Measurements from ENCODE around the gene SH2D4B. TPM values are rescaled to one million over a fixed set of nuclear protein-coding genes. Genes with fewer than 3 reads are reported as not detected.

Gene SH2D4B
- total and polyA plus RNA-seq, 2 of the 13 experiments (the other 11 are each of a cell fraction or from before 2014, with no cell fraction given): not detected

DNA sequence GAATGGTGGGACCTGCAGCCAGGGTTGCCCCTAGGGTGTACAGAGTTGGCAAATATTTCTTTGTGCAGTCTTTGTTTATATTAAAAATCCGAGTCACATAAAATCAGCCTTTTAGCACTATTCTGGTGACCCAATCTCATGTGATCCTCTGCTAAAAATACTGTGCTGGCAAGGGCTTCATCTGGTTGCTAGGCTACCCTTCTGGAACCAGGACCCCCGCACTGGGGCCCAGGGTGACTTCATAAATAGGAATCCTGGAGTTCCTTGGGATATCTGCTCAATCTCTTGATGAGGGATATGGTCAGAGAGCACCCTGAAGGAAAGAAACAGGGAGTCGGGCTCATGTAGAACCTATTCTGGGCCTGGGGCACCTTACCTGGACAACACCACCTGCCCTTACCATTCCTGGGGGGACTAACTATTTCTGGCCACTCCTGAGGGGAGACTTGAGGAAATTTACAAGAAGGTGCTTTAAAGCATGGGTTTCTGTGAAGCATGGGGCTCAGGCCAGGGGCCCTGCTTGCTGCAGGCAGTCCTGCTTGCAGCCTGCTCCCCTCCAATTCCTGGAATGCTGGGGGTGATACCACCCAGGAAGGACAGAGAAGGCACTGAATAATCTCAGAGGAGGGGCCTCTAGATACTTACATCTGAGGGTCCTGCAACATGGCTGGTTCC is 44.7 kb downstream of the SH2D4B start:
- Histone ChIP-seq H3K27ac (ENCODE audit: extremely low read length, insufficient read depth, low read length) (no peak overlapping the region), H2AFZ (ENCODE audit: low read length) (no peak overlapping the region), H3K4me1 (ENCODE audit: insufficient read depth, low read length) (no peaks in the 10 kb centered on the region), H4K20me1 (ENCODE audit: insufficient read depth, low read length) (no peaks in the 10 kb centered on the region), H3K27me3 (ENCODE audit: control insufficient read depth in 1 of 2, insufficient read depth in 2 of 2, low read length in 2 of 2) (peaks cover 0 to 27% of the 10 kb centered on the region in 2 experiments; a peak in 4 of 5 replicates), H3K4me3 (replicated peaks in 1 of 3; ENCODE audit: insufficient read depth in 1 of 3, low read depth in 2 of 3, low read length in 3 of 3) (no peak overlapping the region), H3K79me2 (ENCODE audit: insufficient read depth, low read length) (no peaks in the 10 kb centered on the region), H3K9ac (ENCODE audit: insufficient read depth, low read depth, low read length) (no peak overlapping the region), H3K36me3 (replicated peaks in 1 of 2; ENCODE audit: control insufficient read depth in 1 of 2, insufficient read depth in 2 of 2, low read length in 2 of 2) (no peaks in the 10 kb centered on the region), H3K4me2 (ENCODE audit: low read depth, low read length) (no peak overlapping the region), H3K9me3 (ENCODE audit: low read length) (no peaks in the 10 kb centered on the region)
- intact Hi-C loops (cut with micrococcal nuclease; ENCODE audit: unreplicated experiment) (no loop called here), in situ Hi-C loops (cut with HindIII; ENCODE audit: extremely low pct_ligation_motif_present, low pct_unique_long_range_greater_than_20kb) (no loop called here)
- ChIA-PET CTCF (ENCODE audit: low intra/inter-chr PET ratio, low total read pairs) (no interaction called here), POLR2A (no interaction called here)
- whole genome bisulfite sequencing (ENCODE audit: low lambda C conversion rate): 17% methylated on average over 3 of the region's 3 CpGs
- no TSS peak for BruUV-seq (replicated peaks)
- DNase-seq (ENCODE audit: low spot score) (no peak), ATAC-seq (no peak), FAIRE-seq (no peak)
- TF ChIP-seq BHLHE40 (IDR thresholded peaks at IDR 0.05; ENCODE audit: low read length) (no peak), WIZ (CRISPR knock-in tag; IDR thresholded peaks at IDR 0.05) (no peak), SRSF4 (IDR thresholded peaks at IDR 0.05; ENCODE audit: low read depth, low read length, poor library complexity, severe bottlenecking) (no peak), IKZF4 (CRISPR knock-in tag; IDR thresholded peaks at IDR 0.05; ENCODE audit: borderline replicate concordance, low read depth, not compliant biosample characterization) (no peak), ZNF83 (CRISPR knock-in tag; IDR thresholded peaks at IDR 0.05; ENCODE audit: borderline replicate concordance) (no peak), THAP11 (CRISPR knock-in tag; IDR thresholded peaks at IDR 0.05) (no peak), ZNF251 (CRISPR knock-in tag; IDR thresholded peaks at IDR 0.05) (no peak)
- TF ChIP-seq, protein P1, sequence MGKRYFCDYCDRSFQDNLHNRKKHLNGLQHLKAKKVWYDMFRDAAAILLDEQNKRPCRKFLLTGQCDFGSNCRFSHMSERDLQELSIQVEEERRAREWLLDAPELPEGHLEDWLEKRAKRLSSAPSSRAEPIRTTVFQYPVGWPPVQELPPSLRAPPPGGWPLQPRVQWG (CRISPR knock-in tag; IDR thresholded peaks at IDR 0.05; ENCODE audit: borderline replicate concordance, low read depth): no peak
- TF ChIP-seq, protein P2, sequence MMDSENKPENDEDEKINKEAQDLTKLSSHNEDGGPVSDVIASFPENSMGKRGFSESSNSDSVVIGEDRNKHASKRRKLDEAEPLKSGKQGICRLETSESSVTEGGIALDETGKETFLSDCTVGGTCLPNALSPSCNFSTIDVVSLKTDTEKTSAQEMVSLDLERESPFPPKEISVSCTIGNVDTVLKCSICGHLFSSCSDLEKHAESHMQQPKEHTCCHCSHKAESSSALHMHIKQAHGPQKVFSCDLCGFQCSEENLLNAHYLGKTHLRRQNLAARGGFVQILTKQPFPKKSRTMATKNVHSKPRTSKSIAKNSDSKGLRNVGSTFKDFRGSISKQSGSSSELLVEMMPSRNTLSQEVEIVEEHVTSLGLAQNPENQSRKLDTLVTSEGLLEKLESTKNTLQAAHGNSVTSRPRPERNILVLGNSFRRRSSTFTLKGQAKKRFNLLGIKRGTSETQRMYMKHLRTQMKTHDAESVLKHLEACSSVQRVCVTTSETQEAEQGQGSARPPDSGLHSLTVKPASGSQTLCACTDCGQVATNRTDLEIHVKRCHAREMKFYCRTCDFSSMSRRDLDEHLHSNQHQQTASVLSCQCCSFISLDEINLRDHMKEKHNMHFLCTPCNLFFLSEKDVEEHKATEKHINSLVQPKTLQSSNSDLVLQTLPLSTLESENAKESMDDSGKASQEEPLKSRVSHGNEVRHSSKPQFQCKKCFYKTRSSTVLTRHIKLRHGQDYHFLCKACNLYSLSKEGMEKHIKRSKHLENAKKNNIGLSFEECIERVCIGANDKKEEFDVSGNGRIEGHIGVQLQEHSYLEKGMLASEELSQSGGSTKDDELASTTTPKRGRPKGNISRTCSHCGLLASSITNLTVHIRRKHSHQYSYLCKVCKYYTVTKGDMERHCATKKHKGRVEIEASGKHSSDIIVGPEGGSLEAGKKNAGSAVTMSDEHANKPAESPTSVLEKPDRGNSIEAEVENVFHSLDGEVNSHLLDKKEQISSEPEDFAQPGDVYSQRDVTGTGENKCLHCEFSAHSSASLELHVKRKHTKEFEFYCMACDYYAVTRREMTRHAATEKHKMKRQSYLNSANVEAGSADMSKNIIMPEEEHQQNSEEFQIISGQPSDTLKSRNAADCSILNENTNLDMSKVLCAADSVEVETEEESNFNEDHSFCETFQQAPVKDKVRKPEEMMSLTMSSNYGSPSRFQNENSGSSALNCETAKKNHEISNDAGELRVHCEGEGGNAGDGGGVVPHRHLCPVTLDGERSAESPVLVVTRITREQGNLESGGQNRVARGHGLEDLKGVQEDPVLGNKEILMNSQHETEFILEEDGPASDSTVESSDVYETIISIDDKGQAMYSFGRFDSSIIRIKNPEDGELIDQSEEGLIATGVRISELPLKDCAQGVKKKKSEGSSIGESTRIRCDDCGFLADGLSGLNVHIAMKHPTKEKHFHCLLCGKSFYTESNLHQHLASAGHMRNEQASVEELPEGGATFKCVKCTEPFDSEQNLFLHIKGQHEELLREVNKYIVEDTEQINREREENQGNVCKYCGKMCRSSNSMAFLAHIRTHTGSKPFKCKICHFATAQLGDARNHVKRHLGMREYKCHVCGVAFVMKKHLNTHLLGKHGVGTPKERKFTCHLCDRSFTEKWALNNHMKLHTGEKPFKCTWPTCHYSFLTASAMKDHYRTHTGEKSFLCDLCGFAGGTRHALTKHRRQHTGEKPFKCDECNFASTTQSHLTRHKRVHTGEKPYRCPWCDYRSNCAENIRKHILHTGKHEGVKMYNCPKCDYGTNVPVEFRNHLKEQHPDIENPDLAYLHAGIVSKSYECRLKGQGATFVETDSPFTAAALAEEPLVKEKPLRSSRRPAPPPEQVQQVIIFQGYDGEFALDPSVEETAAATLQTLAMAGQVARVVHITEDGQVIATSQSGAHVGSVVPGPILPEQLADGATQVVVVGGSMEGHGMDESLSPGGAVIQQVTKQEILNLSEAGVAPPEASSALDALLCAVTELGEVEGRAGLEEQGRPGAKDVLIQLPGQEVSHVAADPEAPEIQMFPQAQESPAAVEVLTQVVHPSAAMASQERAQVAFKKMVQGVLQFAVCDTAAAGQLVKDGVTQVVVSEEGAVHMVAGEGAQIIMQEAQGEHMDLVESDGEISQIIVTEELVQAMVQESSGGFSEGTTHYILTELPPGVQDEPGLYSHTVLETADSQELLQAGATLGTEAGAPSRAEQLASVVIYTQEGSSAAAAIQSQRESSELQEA (CRISPR knock-in tag; IDR thresholded peaks at IDR 0.05; ENCODE audit: not compliant biosample characterization): no peak
- TF ChIP-seq, protein P3, sequence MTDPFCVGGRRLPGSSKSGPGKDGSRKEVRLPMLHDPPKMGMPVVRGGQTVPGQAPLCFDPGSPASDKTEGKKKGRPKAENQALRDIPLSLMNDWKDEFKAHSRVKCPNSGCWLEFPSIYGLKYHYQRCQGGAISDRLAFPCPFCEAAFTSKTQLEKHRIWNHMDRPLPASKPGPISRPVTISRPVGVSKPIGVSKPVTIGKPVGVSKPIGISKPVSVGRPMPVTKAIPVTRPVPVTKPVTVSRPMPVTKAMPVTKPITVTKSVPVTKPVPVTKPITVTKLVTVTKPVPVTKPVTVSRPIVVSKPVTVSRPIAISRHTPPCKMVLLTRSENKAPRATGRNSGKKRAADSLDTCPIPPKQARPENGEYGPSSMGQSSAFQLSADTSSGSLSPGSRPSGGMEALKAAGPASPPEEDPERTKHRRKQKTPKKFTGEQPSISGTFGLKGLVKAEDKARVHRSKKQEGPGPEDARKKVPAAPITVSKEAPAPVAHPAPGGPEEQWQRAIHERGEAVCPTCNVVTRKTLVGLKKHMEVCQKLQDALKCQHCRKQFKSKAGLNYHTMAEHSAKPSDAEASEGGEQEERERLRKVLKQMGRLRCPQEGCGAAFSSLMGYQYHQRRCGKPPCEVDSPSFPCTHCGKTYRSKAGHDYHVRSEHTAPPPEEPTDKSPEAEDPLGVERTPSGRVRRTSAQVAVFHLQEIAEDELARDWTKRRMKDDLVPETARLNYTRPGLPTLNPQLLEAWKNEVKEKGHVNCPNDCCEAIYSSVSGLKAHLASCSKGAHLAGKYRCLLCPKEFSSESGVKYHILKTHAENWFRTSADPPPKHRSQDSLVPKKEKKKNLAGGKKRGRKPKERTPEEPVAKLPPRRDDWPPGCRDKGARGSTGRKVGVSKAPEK (CRISPR knock-in tag; IDR thresholded peaks at IDR 0.05; ENCODE audit: borderline replicate concordance): no peak
- TF ChIP-seq, protein P4, sequence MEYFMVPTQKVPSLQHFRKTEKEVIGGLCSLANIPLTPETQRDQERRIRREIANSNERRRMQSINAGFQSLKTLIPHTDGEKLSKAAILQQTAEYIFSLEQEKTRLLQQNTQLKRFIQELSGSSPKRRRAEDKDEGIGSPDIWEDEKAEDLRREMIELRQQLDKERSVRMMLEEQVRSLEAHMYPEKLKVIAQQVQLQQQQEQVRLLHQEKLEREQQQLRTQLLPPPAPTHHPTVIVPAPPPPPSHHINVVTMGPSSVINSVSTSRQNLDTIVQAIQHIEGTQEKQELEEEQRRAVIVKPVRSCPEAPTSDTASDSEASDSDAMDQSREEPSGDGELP (IDR thresholded peaks at IDR 0.05; ENCODE audit: borderline replicate concordance, low read depth): no peak

Data from HepG2 (cell line).